BE2C (cell line): ENCODE measurements around the gene DYSF.

Experiments used
- DNase-seq: peaks from one replicate; pipeline ENCODE4 v3.0.0-alpha.2; 2020
- H3K27me3 ChIP-seq: fragments of 250-450 bp; sonication (Bioruptor Pico); 2 replicates; pipeline ENCODE4 v1.5.1; 2020; ENCODE audit warnings: mild to moderate bottlenecking
- H3K36me3 ChIP-seq: fragments of 250-450 bp; sonication (Bioruptor Pico); 2 replicates; pipeline ENCODE4 v1.5.1; 2020; ENCODE audit warnings: mild to moderate bottlenecking
- H3K4me1 ChIP-seq: fragments of 250-450 bp; sonication (Bioruptor Pico); 2 replicates; pipeline ENCODE4 v1.5.1; 2020
- H3K4me3 ChIP-seq: 2 replicates; pipeline ENCODE4 v1.5.1; 2011; ENCODE audit warnings: low read depth, low read length
- H3K9me3 ChIP-seq: fragments of 250-450 bp; sonication (Bioruptor Pico); 2 replicates; pipeline ENCODE4 v1.5.1; 2020
- TF ChIP-seq, protein P1 (sequence below): IDR thresholded peaks from 2 replicates; pipeline ENCODE4 v1.5.1; 2012; ENCODE audit warnings: mild to moderate bottlenecking, low read depth, low read length

The DYSF gene

DNA sequence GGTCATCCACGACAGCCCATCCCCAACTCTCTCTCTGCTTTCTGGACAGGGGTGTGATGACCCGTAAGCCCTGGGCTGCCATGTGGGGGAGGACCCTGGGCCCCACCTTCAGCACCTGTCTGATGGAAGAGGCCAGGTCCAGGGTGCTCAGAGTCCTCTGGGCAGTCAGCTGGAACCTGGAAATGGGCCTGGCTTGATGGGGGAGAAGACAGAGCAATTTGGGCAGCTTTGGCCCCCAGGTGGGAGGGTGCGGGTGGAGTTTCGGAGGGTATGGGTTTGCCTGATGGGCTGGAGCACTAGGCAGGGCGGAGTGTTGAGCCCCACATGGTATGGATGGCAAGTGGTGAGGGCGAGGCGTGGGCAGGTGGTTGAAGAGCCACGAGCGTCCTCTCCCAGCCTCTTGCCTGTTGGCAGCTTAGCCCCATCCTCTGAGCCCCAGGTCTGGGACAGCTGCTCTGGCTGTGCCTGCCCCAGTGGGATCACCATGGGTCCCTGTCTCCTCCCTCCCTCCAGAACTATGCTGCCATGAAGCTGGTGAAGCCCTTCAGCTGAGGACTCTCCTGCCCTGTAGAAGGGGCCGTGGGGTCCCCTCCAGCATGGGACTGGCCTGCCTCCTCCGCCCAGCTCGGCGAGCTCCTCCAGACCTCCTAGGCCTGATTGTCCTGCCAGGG lies 232.7 kb downstream of the DYSF start:
- TF ChIP-seq, protein P1, sequence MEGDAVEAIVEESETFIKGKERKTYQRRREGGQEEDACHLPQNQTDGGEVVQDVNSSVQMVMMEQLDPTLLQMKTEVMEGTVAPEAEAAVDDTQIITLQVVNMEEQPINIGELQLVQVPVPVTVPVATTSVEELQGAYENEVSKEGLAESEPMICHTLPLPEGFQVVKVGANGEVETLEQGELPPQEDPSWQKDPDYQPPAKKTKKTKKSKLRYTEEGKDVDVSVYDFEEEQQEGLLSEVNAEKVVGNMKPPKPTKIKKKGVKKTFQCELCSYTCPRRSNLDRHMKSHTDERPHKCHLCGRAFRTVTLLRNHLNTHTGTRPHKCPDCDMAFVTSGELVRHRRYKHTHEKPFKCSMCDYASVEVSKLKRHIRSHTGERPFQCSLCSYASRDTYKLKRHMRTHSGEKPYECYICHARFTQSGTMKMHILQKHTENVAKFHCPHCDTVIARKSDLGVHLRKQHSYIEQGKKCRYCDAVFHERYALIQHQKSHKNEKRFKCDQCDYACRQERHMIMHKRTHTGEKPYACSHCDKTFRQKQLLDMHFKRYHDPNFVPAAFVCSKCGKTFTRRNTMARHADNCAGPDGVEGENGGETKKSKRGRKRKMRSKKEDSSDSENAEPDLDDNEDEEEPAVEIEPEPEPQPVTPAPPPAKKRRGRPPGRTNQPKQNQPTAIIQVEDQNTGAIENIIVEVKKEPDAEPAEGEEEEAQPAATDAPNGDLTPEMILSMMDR: no peak
- H3K9me3 ChIP-seq: no peaks in the 10 kb centered on the region
- DNase-seq: no peak

GRCh38 chr2:71686781-71687180 lies 233.4 kb downstream of the DYSF start:
- no peaks in the 10 kb centered on the region for H3K36me3 ChIP-seq
- no peak for DNase-seq
- H3K4me1 ChIP-seq: no peaks in the 10 kb centered on the region
- no peaks in the 10 kb centered on the region for H3K9me3 ChIP-seq
- H3K4me3 ChIP-seq: no peak overlapping the region
- TF ChIP-seq, protein P1: no peak
- H3K27me3 ChIP-seq: no peaks in the 10 kb centered on the region

More for the DNA sequence above, 232.7 kb downstream of the DYSF start:
- H3K4me1 ChIP-seq: no peaks in the 10 kb centered on the region
- H3K36me3 ChIP-seq: no peaks in the 10 kb centered on the region
- H3K27me3 ChIP-seq: no peaks in the 10 kb centered on the region
- no peak overlapping the region for H3K4me3 ChIP-seq

GRCh38 chr2:71687412-71687811 lies 234.1 kb downstream of the DYSF start:
- TF ChIP-seq, protein P1: no peak
- no peaks in the 10 kb centered on the region for H3K9me3 ChIP-seq
- DNase-seq: no peak

DNA sequence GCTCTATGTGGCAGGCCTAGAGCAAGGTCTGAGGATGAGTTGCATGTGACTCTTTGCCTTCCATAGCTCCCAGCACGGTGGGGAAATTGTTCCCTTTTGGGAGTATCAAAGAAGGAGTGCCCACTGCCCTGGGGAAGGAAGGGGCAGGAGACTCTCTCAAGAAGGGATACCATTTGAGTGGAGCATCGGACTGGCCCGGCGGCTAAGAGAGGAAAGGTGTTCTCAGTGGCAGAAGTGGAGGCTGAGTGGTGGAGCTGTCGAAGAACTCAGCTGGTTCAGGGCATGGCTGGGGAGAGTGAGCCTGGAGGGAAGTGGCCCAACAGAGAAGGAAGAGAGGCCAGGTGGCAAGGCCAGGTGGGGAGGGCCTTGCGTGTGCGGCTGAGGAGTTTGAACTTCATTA lies 235.2 kb downstream of the DYSF start:
- no peaks in the 10 kb centered on the region for H3K36me3 ChIP-seq
- no peak for DNase-seq
- no peaks in the 10 kb centered on the region for H3K27me3 ChIP-seq
- H3K4me1 ChIP-seq: no peaks in the 10 kb centered on the region
- H3K9me3 ChIP-seq: no peaks in the 10 kb centered on the region
- TF ChIP-seq, protein P1: no peak
- H3K4me3 ChIP-seq: no peak overlapping the region

More at GRCh38 chr2:71687412-71687811, 234.1 kb downstream of the DYSF start:
- Histone ChIP-seq H3K36me3 (no peaks in the 10 kb centered on the region), H3K4me1 (no peaks in the 10 kb centered on the region), H3K27me3 (no peaks in the 10 kb centered on the region), H3K4me3 (no peak overlapping the region)

- DNase-seq: no peak
- Histone ChIP-seq H3K4me3 (no peak overlapping the region), H3K9me3 (no peaks in the 10 kb centered on the region), H3K36me3 (no peaks in the 10 kb centered on the region), H3K27me3 (no peaks in the 10 kb centered on the region), H3K4me1 (no peaks in the 10 kb centered on the region)
- TF ChIP-seq, protein P1: no peak
Observed at GRCh38 chr2:71689393-71689792, 236.0 kb downstream of the DYSF start.

- H3K4me1 ChIP-seq: no peaks in the 10 kb centered on the region
- no peak overlapping the region for H3K4me3 ChIP-seq
- no peak for DNase-seq
- no peaks in the 10 kb centered on the region for H3K9me3 ChIP-seq
- H3K27me3 ChIP-seq: no peaks in the 10 kb centered on the region
- TF ChIP-seq, protein P1: no peak
- H3K36me3 ChIP-seq: no peaks in the 10 kb centered on the region
Observed at GRCh38 chr2:71689968-71690834, 236.8 kb downstream of the DYSF start.
